ENCODE results near the gene ZSCAN29.

- TF ChIP-seq CTCF (IDR thresholded peaks at IDR 0.05) (no peak), POLR2A (IDR thresholded peaks at IDR 0.05) (no peak), POLR2AphosphoS5 (IDR thresholded peaks at IDR 0.05) (no peak)
Measured at GRCh38 chr15:43383070-43383469, 12.2 kb upstream of the ZSCAN29 start.

All from prostate gland (tissue), 2 donors.